Fibroblast of villous mesenchyme (primary cell): Measurements from ENCODE around the gene PNPLA3. TPM values are rescaled to one million over a fixed set of nuclear protein-coding genes. Genes with fewer than 3 reads are reported as not detected.

Experiments used
- DNase-seq: peaks from one replicate; pipeline ENCODE4 v3.0.0-alpha.2; 2010; ENCODE audit warnings: low read depth
- H3K4me3 ChIP-seq: 2 replicates; pipeline ENCODE4 v1.5.1; 2011; ENCODE audit warnings: low read depth, mild to moderate bottlenecking, low read length
- total RNA-seq: library from RNA; depleted of rRNA; stranded (reverse); fragments of >200 nt; gene quantifications from 2 replicates; pipeline ENCODE4 v1.2.3, GENCODE V29; 2012
- TF ChIP-seq, protein P1 (sequence below): IDR thresholded peaks from 2 replicates; pipeline ENCODE4 v1.5.1; 2012; ENCODE audit warnings: low read depth, mild to moderate bottlenecking, low read length; ENCODE audit not compliant: insufficient read depth

The PNPLA3 gene
- total RNA-seq, 1 donor, result 8.2 TPM

DNA sequence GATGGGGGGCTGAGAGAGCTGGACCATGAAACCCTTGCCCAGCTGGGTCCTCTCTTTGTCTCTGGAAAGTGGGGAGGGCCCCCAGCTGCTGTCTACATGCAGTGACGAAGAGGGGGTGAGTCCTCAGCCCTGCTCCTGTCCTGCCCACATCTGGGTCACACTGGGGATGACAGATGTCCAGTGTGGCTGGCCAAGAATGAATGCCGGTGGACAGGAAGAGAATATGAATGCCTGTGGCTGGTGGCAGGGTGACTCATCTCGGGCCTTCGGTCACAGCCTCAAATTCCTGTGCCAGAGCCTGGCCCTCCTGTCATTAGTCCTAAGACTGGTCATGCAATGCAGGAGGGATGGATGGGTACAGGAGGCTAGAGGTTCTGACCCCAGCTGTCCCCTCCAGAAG, 2.2 kb upstream of the PNPLA3 start:
- peak; percentile 44 for DNase-seq
- TF ChIP-seq, protein P1, sequence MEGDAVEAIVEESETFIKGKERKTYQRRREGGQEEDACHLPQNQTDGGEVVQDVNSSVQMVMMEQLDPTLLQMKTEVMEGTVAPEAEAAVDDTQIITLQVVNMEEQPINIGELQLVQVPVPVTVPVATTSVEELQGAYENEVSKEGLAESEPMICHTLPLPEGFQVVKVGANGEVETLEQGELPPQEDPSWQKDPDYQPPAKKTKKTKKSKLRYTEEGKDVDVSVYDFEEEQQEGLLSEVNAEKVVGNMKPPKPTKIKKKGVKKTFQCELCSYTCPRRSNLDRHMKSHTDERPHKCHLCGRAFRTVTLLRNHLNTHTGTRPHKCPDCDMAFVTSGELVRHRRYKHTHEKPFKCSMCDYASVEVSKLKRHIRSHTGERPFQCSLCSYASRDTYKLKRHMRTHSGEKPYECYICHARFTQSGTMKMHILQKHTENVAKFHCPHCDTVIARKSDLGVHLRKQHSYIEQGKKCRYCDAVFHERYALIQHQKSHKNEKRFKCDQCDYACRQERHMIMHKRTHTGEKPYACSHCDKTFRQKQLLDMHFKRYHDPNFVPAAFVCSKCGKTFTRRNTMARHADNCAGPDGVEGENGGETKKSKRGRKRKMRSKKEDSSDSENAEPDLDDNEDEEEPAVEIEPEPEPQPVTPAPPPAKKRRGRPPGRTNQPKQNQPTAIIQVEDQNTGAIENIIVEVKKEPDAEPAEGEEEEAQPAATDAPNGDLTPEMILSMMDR, result no peak
- no peak overlapping the region for H3K4me3 ChIP-seq

DNA sequence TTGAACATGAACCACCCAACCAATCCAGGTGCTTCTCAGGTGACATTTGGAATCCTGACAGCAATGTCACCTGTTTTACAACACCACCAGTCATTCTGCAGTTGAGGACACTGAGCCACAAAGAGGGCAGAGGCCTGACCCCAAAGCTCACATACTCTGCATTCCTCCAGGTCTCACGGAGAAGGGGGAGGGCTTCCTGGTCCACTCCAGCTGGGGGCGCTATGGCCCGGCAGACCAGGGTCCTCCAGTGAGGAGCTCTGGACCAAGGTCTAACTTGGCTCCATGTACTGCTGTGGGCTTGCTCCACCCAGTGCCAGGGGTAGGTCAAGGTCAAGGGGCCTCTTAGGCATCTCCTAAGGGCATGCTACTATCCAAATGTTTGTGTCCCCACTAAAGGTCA, 1.5 kb upstream of the PNPLA3 start:
- DNase-seq, result no peak
- TF ChIP-seq, protein P1, result no peak
- no peak overlapping the region for H3K4me3 ChIP-seq

DNA sequence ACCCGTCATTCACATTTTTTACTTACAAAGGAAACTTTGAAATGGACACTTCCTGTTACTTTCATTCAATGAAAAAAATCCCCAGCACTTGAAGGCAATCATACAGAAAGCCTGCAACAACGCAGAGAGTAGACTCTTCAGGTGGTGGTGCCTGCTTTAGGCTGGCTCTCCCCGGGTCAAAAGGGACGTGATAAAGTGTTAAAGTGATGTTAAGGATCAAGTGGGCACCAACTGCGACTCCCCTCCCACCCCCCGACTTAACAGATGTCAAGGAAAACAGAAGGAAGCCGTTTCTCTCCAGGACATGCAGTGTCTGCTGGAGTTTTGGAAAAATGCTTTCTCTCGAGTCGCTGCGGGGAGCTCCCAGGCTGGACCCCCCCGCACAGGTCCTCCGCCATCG, 414 bp upstream of the PNPLA3 start:
- TF ChIP-seq, protein P1, result no peak
- H3K4me3 ChIP-seq, result peak overlapping the region; percentile 57
- no peak for DNase-seq

DNA sequence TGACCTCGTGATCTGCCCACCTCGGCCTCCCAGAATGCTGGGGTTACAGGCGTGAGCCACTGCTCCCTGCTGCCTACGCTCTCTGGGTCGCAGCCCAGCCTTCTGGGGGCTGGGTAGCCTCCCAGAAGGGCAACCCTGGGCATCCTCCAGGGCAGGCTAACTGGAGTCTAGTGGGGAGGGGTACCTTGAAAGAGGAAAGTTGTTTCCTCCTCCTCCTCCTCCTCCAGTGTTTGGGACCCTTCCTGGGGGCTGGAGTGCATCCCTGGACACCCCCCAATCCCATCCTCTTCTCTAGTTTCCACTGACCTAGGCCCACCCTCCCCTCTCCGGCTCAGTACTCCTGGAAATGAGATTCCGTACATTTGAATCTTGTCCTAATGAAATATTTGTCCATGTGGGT, 1.3 kb downstream of the PNPLA3 start:
- DNase-seq, result no peak
- TF ChIP-seq, protein P1, result no peak
- peak overlapping the region; percentile 38 for H3K4me3 ChIP-seq

DNA sequence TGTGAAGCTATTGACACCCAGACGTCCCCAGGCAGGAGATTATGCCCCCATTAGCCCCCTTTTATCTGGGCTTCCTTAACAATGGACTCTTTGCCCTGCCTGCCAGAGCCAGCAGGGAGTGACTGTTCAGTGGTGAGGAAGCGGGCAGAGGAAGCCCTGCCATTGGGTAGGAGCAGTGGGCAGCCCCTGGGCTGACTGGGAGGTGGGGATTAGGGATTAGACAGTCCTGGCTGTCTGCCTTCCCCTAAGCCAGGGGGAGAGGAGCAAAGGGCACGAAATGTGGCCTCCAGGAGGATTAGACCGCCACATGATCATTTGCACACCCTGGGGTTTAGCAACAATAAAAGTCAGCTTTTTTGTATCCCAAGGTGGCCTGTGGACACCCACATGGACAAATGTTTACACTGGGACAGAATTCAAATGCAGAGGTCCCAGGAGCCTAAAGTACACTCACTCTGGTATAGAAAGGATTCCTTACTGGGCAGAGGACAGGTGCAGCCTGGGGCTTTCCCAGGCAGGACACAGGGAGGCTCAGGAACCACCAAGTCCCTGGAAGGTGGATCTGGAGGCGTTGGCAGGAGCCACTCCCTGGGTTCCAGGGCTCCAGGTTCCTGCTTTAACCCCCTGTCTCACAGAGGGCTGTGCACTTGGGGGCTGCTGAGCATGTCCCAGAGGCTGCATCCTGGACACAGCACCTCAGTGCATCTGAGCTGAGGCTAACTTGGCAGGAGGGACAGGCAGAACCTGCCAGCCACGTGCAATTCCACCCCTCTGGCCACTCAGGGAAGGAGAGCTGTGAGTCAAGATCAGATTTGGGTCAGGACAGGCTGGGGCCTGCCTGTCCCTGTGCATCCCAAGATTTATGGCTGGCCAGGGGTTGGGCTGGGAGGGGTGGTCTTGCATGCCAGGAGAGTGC, 2.1 kb downstream of the PNPLA3 start:
- no peak overlapping the region for H3K4me3 ChIP-seq
- peak; percentile 48 for DNase-seq

DNA sequence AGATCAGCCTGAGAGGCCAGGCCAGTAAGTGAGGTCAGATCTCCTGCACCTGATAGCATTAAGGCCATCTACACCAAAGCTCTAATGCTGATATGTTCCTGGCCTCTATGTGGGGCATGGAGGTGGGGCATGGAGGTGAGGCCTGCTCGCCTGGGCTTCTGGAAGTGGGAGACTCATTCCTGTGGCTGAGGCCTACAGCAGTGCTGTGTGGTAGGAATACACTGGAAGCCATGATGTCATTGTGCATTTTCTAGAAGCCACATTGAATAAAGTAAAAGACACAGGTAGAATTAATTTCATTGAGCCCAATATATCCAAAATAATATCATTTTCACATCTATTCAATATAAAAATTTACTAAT, 2.7 kb downstream of the PNPLA3 start:
- no peak for DNase-seq
- H3K4me3 ChIP-seq, result no peak overlapping the region
- TF ChIP-seq, protein P1, result no peak

More for the DNA sequence above, 2.1 kb downstream of the PNPLA3 start:
- TF ChIP-seq, protein P1, result no peak

DNA sequence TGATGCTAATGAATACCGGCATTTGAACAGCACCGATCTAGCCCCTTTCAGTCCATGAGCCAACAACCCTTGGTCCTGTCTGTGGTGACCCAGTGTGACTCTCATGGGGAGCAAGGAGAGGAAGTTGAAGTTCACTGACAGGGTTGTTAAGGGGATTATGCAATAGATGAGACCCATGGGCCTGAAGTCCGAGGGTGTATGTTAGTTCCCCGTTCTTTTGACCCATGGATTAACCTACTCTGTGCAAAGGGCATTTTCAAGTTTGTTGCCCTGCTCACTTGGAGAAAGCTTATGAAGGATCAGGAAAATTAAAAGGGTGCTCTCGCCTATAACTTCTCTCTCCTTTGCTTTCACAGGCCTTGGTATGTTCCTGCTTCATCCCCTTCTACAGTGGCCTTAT, 4.9 kb downstream of the PNPLA3 start:
- DNase-seq, result no peak
- H3K4me3 ChIP-seq, result no peak overlapping the region
- TF ChIP-seq, protein P1, result no peak
